Stimulated activated CD4-positive, alpha-beta T cell treated with anti-CD3 and anti-CD28 coated beads, Interleukin-15, amount 100 ng/mL, for 1 hour (primary cell): ENCODE measurements around the gene DNAH14.

Experiments
- DNase-seq, 2 donors: peaks; one replicate each; pipeline ENCODE4 v3.0.0-alpha.2; 2020; ENCODE audit warnings: low read depth in 1 of 2, low spot score in 1 of 2

Gene DNAH14

DNA sequence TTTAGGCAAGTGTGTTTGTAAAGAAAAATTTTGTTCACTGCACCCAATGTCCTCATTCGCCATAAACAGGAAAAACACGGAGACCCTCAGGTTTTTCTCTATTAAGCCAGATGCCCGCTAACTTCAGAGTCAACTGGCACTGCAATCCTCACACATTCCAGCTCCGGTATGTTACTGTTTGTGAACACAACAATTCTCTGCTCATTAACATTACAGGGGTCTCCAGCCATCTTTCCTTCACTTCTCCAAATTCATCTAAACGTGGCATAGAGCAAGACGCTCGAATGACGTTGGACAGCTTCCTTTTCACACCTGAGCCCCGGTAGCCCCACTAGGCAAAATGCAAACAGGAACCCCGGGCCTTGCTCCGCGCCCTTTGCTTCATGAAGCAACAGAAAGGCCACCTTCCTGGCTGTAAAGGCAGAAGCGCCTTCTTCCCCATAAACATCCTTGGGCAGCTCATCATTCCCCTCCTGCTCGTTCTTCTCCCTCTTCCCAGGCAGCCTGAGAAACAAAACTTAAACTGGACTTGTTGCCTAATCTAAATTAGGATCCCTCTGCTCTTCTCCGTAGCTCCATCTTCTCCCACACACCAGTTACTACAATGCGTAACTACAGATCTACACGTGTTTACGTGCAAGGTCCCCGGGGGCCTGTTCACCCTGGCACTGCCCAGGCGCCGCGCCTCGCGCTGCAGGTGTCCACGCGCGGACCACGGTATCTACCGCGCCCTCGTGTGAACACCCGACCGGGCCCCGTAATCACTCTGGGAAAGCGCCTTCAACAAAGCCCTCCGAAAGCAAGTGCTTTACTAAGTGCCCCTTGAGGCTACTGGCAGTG, 497.1 kb downstream of the DNAH14 start:
- DNase-seq = no peak

DNA sequence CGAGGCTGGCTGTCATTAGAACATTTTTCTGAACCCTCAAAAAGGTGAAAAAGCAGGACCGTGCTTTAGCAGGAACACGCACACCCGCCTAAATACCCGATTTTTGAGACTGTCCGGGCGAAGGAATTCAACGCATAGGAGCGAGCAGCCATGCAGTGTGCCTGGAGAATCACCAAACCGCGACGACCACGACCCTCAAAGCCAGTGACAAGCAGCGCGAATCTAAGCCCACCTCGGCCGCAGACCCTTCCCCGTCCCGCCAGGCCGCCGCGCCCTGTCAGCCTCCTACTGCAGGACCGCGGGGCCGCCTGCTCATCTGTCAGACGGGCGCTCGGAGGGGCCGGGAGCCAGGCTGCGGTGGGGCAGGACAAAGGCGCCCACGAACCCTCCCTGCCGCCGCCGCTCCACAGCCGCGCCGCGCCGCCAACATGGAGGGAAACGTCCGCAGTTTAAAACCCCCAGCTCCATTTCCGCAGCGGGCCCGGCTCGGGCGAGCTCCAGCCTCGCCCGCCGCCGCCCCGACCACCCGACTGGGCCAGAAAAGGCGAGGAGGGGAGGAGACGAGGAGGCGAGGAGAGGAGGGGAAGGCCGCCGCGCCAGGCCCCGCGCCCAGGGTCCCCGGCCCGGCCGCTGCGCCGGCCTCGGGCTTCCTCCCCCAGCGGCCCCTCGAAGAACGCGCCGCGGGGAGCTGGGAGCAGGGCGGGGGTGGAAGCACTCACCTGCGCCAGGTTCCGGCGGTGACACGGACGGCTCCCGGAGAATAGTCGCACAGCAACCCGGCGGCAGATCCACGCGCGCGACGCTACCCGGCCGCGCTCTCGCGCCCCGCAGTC, 498.0 kb downstream of the DNAH14 start, which contains the start of gene LBR:
Gene LBR (minus strand): TSS at position 804 of the 833 bp plus-strand sequence. CDS start 3,963 bp downstream, outside the sequence.
- peak in 1 of 2 donors; percentile 28 for DNase-seq

GRCh38 chr1:225428068-225428880, 498.8 kb downstream of the DNAH14 start:
- peak; percentile 86 to 87 for DNase-seq

- no peak for DNase-seq
Observed at GRCh38 chr1:225428881-225429455, 499.5 kb downstream of the DNAH14 start.

DNA sequence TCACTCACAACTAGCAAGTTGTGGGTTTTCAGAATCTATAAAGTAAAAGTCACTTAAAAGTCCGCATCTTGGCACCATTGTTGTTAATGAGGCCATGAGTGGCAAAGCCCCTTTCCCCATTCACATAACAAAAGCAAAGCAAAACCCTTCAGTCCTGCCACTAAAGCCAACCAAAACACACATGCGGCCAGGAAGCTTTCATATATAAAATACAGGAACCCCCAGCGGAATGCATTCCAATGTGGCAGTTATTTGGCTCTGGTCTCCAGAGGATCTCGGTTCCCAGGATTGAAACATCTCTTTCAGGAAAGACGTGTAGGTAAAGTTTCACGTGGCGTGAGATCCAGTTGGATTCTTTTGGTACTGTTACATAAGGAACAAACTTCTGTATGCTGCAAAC, 500.8 kb downstream of the DNAH14 start:
- DNase-seq = no peak

DNA sequence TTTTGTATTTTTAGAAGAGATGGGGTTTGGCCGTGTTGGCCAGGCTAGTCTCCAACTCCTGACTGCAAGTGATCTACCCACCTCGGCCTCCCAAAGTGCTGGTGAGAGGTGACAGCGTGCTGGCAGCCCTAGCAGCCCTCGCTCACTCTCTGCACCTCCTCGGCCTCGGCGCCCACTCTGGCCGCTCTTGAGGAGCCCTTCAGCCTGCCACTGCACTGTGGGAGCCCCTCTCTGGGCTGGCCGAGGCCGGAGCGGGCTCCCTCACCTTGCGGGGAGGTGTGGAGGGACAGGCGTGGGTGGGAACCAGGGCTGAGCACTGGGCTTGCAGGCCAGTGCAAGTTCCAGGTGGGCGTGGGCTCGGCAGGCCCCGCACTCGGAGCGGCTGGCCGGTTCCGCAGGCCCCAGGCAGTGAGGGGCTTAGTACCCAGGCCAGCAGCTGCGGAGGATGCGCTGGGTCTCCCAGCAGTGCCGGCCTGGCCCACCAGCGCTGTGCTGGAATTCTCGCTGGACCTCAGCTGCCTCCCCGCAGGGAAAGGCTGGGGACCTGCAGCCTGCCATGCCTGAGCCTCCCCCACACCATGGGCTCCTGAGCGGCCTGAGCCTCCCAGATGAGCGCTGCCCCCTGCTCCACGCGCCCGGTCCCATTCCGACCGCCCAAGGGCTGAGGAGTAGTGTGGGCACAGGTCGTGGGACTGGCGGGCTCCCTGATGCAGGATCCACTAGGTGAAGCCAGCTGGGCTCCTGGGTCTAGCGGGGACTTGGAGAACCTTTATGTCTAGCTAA, 501.8 kb downstream of the DNAH14 start:
- DNase-seq = no peak

- DNase-seq = no peak
Observed at GRCh38 chr1:225434046-225434445, 504.6 kb downstream of the DNAH14 start.

DNA sequence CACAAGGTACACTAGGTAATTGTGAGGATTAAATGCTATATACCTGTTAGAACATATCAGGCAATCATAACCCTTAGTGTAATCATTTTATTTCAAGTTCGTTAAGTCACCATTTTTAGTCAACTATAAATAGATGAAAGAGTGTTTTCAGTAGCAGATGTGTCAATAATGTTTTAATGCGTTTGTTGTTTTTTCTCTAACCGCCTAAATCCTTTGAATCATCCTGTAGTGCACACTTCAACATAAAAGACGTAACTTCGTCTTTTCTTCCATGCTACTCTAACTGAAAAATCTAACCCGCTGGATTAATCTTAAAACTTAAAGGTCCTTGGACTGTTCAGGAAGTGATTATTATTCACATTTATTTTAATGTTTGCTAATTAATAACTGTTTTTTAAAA, 505.6 kb downstream of the DNAH14 start:
- no peak for DNase-seq

DNA sequence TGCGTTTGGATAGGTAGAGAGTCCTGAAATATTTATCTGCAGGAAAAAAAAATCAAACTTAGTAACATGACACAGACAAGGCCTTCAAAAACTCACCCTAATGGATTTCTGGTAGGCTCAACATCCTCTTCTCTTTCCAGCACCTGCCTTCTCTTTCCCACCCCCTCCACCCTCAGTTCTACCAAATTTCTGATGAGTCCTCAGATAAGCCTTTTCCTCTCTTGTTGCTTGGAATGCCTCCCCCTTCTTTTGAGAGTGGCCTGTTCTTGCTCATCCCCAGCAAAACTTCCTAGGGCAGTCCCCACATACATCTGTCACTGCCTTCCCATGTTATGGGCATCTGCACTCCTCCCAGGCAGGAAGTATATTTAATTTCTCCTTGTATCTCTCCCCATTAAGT, 506.0 kb downstream of the DNAH14 start:
- DNase-seq = no peak

GRCh38 chr1:225435957-225436392, 506.5 kb downstream of the DNAH14 start:
- no peak for DNase-seq

- no peak for DNase-seq
Observed at GRCh38 chr1:225437710-225438437, 508.4 kb downstream of the DNAH14 start.

DNA sequence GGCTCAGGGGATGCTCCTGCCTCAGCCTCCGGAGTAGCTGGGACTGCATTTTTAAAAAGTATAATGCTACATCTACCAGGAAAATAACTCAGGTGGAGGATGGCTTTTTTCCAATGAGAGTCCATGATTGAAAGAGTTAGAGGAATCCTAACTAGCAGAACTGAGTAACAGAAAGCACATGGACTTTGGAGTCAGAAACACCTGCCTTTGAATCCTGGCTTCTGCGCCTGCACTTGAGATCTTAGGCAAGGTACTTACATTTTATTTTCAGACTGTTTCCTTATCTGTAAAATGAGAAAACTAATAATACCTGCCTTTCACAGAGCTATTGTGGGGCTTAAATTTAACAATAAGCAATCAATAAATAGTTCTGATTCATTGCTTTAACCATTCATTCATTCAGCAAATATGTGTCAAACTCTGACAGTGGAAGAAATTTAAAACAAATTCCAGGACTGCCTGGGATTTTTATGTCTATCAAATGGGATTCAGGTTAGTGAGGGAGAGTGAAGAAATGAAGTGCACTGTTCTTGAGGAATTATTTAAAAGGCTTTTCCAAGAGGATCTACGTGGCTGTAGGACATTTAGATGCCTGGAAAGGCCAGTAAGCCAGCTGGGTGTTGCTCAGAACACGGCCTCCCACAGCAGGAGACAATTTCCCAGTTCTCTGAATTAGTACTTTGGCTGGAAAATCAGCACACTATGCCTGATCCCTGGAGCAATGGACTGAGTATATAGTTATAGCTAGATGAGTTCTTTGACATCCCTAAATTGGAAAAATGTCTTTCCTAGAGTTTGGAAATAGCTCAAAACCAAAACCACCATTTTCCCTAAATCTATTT, 511.1 kb downstream of the DNAH14 start:
- DNase-seq = no peak

GRCh38 chr1:225441314-225442122, 512.0 kb downstream of the DNAH14 start:
- DNase-seq = no peak

- DNase-seq = no peak
Observed at GRCh38 chr1:225442123-225442505, 512.6 kb downstream of the DNAH14 start.

DNA sequence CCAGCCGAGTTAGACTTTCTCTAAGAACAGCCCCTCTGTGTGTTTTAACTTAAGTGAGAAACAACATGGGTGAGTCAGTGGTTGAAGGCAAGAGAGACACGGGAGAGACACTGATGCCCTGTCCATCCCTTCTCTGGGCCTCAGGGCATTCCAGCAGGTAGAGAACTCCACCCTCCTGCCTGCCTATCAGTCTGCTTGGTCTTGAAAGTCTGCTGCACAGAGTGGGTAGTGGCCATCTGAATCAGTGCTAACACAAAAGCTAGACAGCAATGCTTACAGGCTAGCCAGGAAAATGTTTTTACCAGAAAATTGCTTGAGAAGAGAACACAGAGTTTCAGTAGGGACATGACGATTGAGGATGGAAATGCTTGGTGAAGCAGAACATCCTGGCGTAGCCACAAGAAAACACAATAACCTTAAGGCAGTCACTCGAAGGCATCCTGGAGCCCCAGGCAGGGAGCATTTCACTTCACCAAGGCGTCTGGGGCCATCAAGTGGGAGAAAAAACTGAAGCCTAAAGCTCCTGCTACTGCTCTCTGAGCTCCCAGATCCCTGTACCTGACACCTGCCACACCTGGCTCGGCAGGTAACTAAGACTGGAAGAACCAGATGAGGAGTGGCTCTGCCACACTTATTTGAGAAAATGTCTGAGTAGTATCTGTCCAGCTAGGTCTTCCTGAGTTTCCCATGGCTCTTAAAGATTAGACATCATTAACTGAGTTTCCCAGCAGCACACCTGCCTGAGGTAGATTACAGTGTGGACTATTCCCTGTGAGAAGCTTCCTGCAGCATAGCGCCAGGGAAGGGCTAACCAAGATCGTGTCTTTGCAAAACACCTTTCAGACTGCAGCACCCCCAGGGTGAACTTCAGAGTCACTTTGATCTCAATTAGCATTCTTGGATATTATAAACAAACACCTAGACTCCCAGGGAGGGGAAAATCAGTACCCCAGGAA, 516.4 kb downstream of the DNAH14 start:
- no peak for DNase-seq

GRCh38 chr1:225446595-225446960, 517.1 kb downstream of the DNAH14 start:
- no peak for DNase-seq
